Endothelial cell of umbilical vein (primary cell): Measurements from ENCODE around the gene GMNN. TPM values are rescaled to one million over a fixed set of nuclear protein-coding genes. Genes with fewer than 3 reads are reported as not detected.

ENCODE experiments used
- BruUV-seq: library from RNA; stranded (reverse); fragments of 400-500 nt; replicated peaks from 2 replicates; lab custom pipeline; 2021; lab: Mats Ljungman, UMichigan
- CTCF ChIA-PET: fragments of 300-600, 350-600 bp; sonication (Branson Sonifier 250); formaldehyde crosslinking; loops from one replicate; lab custom pipeline; 2021; ENCODE audit warnings: antibody characterized with exemption, inconsistent platforms; lab: Charles Lee
- POLR2A ChIA-PET: fragments of 300-600, 350-600 bp; sonication (Branson Sonifier 250); formaldehyde crosslinking; loops from one replicate; lab custom pipeline; 2021; ENCODE audit warnings: antibody characterized with exemption, inconsistent platforms; lab: Charles Lee
- DNase-seq: peaks from one replicate; pipeline ENCODE4 v3.0.0-alpha.2; 2011; ENCODE audit warnings: low read depth, low spot score
- FAIRE-seq: peaks from 2 replicates; lab custom pipeline; 2011; peaks lifted over from hg19 to GRCh38; lab: Jason Lieb, UNC
- H2AFZ ChIP-seq: 2 replicates; pipeline ENCODE4 v1.6.0; 2012; ENCODE audit warnings: low read depth, low read length, control low read depth, inconsistent platforms
- H3K27ac ChIP-seq: 2 replicates; pipeline ENCODE4 v1.5.1; 2011; ENCODE audit warnings: low read depth, mild to moderate bottlenecking, control low read depth, low read length, moderate library complexity; ENCODE audit not compliant: insufficient read depth
- H3K27me3 ChIP-seq, 2 experiments: 2 replicates each; pipeline versions ENCODE4 v1.6.0 to v1.6.1; 2011; ENCODE audit warnings: low read length in 2 of 2, mixed read lengths in 1 of 2; ENCODE audit not compliant: control insufficient read depth in 2 of 2, insufficient read depth in 2 of 2
- H3K36me3 ChIP-seq, 2 experiments: 2 replicates in 1 of 2; 3 replicates in 1 of 2; pipeline ENCODE4 v1.5.1; 2011; ENCODE audit warnings: low read length in 2 of 2, mild to moderate bottlenecking in 1 of 2, moderate library complexity in 1 of 2; ENCODE audit not compliant: control insufficient read depth in 2 of 2, insufficient read depth in 2 of 2; ENCODE audit errors: extremely low read depth in 1 of 2
- H3K4me1 ChIP-seq: 3 replicates; pipeline ENCODE4 v1.5.1; 2011; ENCODE audit warnings: mild to moderate bottlenecking, low read length; ENCODE audit not compliant: control insufficient read depth, insufficient read depth; ENCODE audit errors: extremely low read depth
- H3K4me2 ChIP-seq: 2 replicates; pipeline ENCODE4 v1.6.1; 2011; ENCODE audit warnings: low read length, control low read depth, mixed read lengths; ENCODE audit not compliant: insufficient read depth
- H3K4me3 ChIP-seq, 3 experiments: fragments of 200-600 bp in 1 of 3; sonication (generic), shearing (Covaris generic) in 1 of 3; replicated peaks in 1 of 3; 2 replicates each; pipeline ENCODE4 v1.5.1; 2011 to 2016; ENCODE audit warnings: control low read depth in 3 of 3, low read length in 3 of 3, mild to moderate bottlenecking in 2 of 3, inconsistent platforms in 1 of 3, low read depth in 1 of 3, moderate library complexity in 1 of 3; ENCODE audit not compliant: insufficient read depth in 1 of 3
- H3K79me2 ChIP-seq: 2 replicates; pipeline ENCODE4 v1.6.0; 2012; ENCODE audit warnings: low read length, inconsistent platforms; ENCODE audit not compliant: control insufficient read depth, insufficient read depth
- H3K9ac ChIP-seq: replicated peaks from 2 replicates; pipeline ENCODE3; 2011; ENCODE audit warnings: low read length, control low read depth; ENCODE audit not compliant: insufficient read depth; ENCODE audit errors: extremely low read depth
- H3K9me1 ChIP-seq: replicated peaks from 3 replicates; pipeline ENCODE4 v1.6.0; 2011; ENCODE audit warnings: mild to moderate bottlenecking, low read length; ENCODE audit not compliant: control insufficient read depth, insufficient read depth; ENCODE audit errors: extremely low read depth
- H3K9me3 ChIP-seq: replicated peaks from 2 replicates; pipeline ENCODE4 v1.5.1; 2012; ENCODE audit warnings: low read length, inconsistent platforms; ENCODE audit not compliant: control insufficient read depth, insufficient read depth
- H4K20me1 ChIP-seq: replicated peaks from 2 replicates; pipeline ENCODE3; 2011; ENCODE audit warnings: mild to moderate bottlenecking, low read length; ENCODE audit not compliant: control insufficient read depth, insufficient read depth; ENCODE audit errors: extremely low read depth
- EZH2 ChIP-seq: IDR thresholded peaks from 2 replicates; pipeline ENCODE4 v1.6.1; 2012; ENCODE audit warnings: borderline replicate concordance, low read depth, mild to moderate bottlenecking, moderate library complexity, low read length, inconsistent platforms; ENCODE audit not compliant: severe bottlenecking
- FOS ChIP-seq: IDR thresholded peaks from 2 replicates; pipeline ENCODE4 v1.6.1; 2011; ENCODE audit warnings: mild to moderate bottlenecking, low read length, moderate library complexity, borderline replicate concordance; ENCODE audit not compliant: insufficient read depth
- GATA2 ChIP-seq: IDR thresholded peaks from 2 replicates; pipeline ENCODE4 v1.7.0; 2011; ENCODE audit warnings: low read depth, mild to moderate bottlenecking, moderate library complexity, mixed read lengths, low read length; ENCODE audit not compliant: insufficient read length, insufficient read depth
- JUN ChIP-seq: IDR thresholded peaks from 2 replicates; pipeline ENCODE4 v1.6.1; 2011; ENCODE audit warnings: borderline replicate concordance, low read depth; ENCODE audit not compliant: insufficient read length, insufficient read depth
- MAX ChIP-seq: IDR thresholded peaks from 2 replicates; pipeline ENCODE4 v1.6.1; 2011; ENCODE audit not compliant: insufficient read depth, insufficient read length
- MYC ChIP-seq: IDR thresholded peaks from one replicate; pipeline ENCODE4 v1.6.1; 2011; ENCODE audit warnings: mild to moderate bottlenecking, low read depth, low read length
- POLR2A ChIP-seq: IDR thresholded peaks from 2 replicates; pipeline ENCODE4 v1.6.1; 2012; ENCODE audit warnings: low read depth, mild to moderate bottlenecking, control low read depth, low read length
- POLR2AphosphoS5 ChIP-seq: IDR thresholded peaks from 2 replicates; pipeline ENCODE4 v1.6.1; 2012; ENCODE audit warnings: low read depth, mild to moderate bottlenecking, control low read depth, low read length, moderate library complexity; ENCODE audit not compliant: insufficient read depth
- dilution Hi-C: fragments of 300-500 bp; cut with MboI; formaldehyde crosslinking; loops from one replicate; pipeline ENCODE4 v1.15.0; 2019; ENCODE audit warnings: low sequenced_read_pairs; ENCODE audit not compliant: extremely low pct_ligation_motif_present
- intact Hi-C: fragments of 100-400 bp; cut with micrococcal nuclease; formaldehyde crosslinking; loops from one replicate; pipeline ENCODE4 v1.10.0; 2022
- polyA plus RNA-seq, 4 experiments: library from polyadenylated mRNA; depleted of rRNA in 3 of 4; stranded (reverse) in 3 of 4; unstranded in 1 of 4; fragments of >200 nt; gene quantifications; 2 replicates each; pipeline versions ENCODE4 v1.2.1 to v1.2.3, GENCODE V29; 2011 to 2012; ENCODE audit warnings: missing spikeins in 1 of 4
- total RNA-seq: library from RNA; stranded (reverse); gene quantifications from 2 replicates; pipeline ENCODE4 v1.2.3, GENCODE V29; 2021
- TF ChIP-seq, protein P1 (sequence below), 2 donors: IDR thresholded peaks; 1 replicate in 1 of 2; 2 replicates in 1 of 2; pipeline ENCODE4 v1.5.1; 2011; ENCODE audit warnings: low read length in 2 of 2, mild to moderate bottlenecking in 2 of 2, moderate library complexity in 2 of 2, control low read depth in 1 of 2, inconsistent platforms in 1 of 2, low read depth in 1 of 2; ENCODE audit not compliant: insufficient read depth in 1 of 2; ENCODE audit errors: extremely low read depth in 1 of 2

The GMNN gene
- total and polyA plus RNA-seq, 2 donors (not counting 3 experiments of a cell fraction or from before 2014, with no cell fraction given), result 25.4 to 52.6 TPM

GRCh38 chr6:24807584-24807983 lies 32.8 kb downstream of the GMNN start:
- CTCF ChIA-PET, result no interaction called here
- Histone ChIP-seq H3K4me1 (no peaks in the 10 kb centered on the region), H3K9me1 (no peaks in the 10 kb centered on the region), H3K27ac (no peak overlapping the region), H4K20me1 (no peaks in the 10 kb centered on the region), H3K4me2 (no peak overlapping the region), H3K27me3 (peaks cover 0 to 2% of the 10 kb centered on the region in 2 experiments), H3K4me3 (no peak overlapping the region), H2AFZ (no peak overlapping the region), H3K36me3 (no peaks in the 10 kb centered on the region), H3K9ac (no peak overlapping the region), H3K79me2 (no peaks in the 10 kb centered on the region), H3K9me3 (no peaks in the 10 kb centered on the region)
- TF ChIP-seq, protein P1, sequence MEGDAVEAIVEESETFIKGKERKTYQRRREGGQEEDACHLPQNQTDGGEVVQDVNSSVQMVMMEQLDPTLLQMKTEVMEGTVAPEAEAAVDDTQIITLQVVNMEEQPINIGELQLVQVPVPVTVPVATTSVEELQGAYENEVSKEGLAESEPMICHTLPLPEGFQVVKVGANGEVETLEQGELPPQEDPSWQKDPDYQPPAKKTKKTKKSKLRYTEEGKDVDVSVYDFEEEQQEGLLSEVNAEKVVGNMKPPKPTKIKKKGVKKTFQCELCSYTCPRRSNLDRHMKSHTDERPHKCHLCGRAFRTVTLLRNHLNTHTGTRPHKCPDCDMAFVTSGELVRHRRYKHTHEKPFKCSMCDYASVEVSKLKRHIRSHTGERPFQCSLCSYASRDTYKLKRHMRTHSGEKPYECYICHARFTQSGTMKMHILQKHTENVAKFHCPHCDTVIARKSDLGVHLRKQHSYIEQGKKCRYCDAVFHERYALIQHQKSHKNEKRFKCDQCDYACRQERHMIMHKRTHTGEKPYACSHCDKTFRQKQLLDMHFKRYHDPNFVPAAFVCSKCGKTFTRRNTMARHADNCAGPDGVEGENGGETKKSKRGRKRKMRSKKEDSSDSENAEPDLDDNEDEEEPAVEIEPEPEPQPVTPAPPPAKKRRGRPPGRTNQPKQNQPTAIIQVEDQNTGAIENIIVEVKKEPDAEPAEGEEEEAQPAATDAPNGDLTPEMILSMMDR (IDR thresholded peaks at IDR 0.05; ENCODE audit: extremely low read depth in 1 of 2, insufficient read depth in 1 of 2, low read depth in 1 of 2, low read length in 2 of 2), result no peak
- no peak for TF ChIP-seq POLR2AphosphoS5
- TF ChIP-seq MAX, result no peak
- no peak for TF ChIP-seq EZH2
- TF ChIP-seq GATA2, result no peak
- TF ChIP-seq JUN, result no peak
- no peak for TF ChIP-seq FOS
- TF ChIP-seq MYC, result no peak
- TF ChIP-seq POLR2A, result no peak
- POLR2A ChIA-PET, result no interaction called here
- no peak for DNase-seq
- dilution Hi-C loops (no loop called here), intact Hi-C loops (no loop called here)
- FAIRE-seq, result no peak
- BruUV-seq, result no TSS peak
